Common myeloid progenitor, CD34-positive (primary cell): Measurements from ENCODE around the gene NFKBIZ.

ENCODE experiments used
- CTCF ChIA-PET: fragments of 350-600 bp; sonication (Branson Sonifier 250); formaldehyde crosslinking; loops from one replicate; lab custom pipeline; 2021; ENCODE audit warnings: antibody characterized with exemption; lab: Charles Lee
- POLR2A ChIA-PET: fragments of 350-600 bp; sonication (Branson Sonifier 250); formaldehyde crosslinking; loops from one replicate; lab custom pipeline; 2021; ENCODE audit warnings: antibody characterized with exemption; lab: Charles Lee
- DNase-seq, 3 donors: peaks; one replicate each; pipeline versions ENCODE4 v3.0.0 to v3.0.0-alpha.2; 2013
- H3K27ac ChIP-seq, 2 experiments: 1 replicate in 1 of 2; 2 replicates in 1 of 2; pipeline ENCODE4 v1.7.0; 2013; ENCODE audit warnings: inconsistent platforms in 2 of 2, low read length in 2 of 2, mild to moderate bottlenecking in 2 of 2, low read depth in 1 of 2, moderate library complexity in 1 of 2; ENCODE audit not compliant: severe bottlenecking in 2 of 2, insufficient read depth in 1 of 2, poor library complexity in 1 of 2
- H3K27me3 ChIP-seq, 5 experiments: replicated peaks in 2 of 5; 1 replicate in 3 of 5; 2 replicates in 2 of 5; pipeline versions ENCODE4 v1.6.1 to v1.7.0; 2013; ENCODE audit warnings: low read length in 4 of 5, mild to moderate bottlenecking in 2 of 5, moderate library complexity in 2 of 5, inconsistent platforms in 1 of 5; ENCODE audit not compliant: insufficient read depth in 5 of 5, control insufficient read depth in 4 of 5
- H3K36me3 ChIP-seq, 4 experiments: 1 replicate in 2 of 4; 2 replicates in 2 of 4; pipeline versions ENCODE4 v1.6.1 to v1.7.0; 2013; ENCODE audit warnings: low read length in 3 of 4, control low read depth in 1 of 4, mild to moderate bottlenecking in 1 of 4; ENCODE audit not compliant: control insufficient read depth in 4 of 4, insufficient read depth in 4 of 4
- H3K4me1 ChIP-seq, 4 experiments: 1 replicate in 3 of 4; 2 replicates in 1 of 4; pipeline versions ENCODE4 v1.6.1 to v1.7.1; 2013; ENCODE audit warnings: low read length in 3 of 4, mild to moderate bottlenecking in 3 of 4, control low read depth in 1 of 4, inconsistent platforms in 1 of 4, moderate library complexity in 1 of 4; ENCODE audit not compliant: control insufficient read depth in 4 of 4, insufficient read depth in 4 of 4; ENCODE audit errors: control extremely low read depth in 1 of 4
- H3K4me3 ChIP-seq, 7 experiments: 1 replicate in 4 of 7; 2 replicates in 3 of 7; pipeline versions ENCODE4 v1.5.1 to v1.7.0; 2013; ENCODE audit warnings: mild to moderate bottlenecking in 7 of 7, low read length in 6 of 7, moderate library complexity in 6 of 7, inconsistent platforms in 2 of 7, low read depth in 2 of 7, control low read depth in 1 of 7; ENCODE audit not compliant: insufficient read depth in 4 of 7, control insufficient read depth in 1 of 7; ENCODE audit errors: extremely low read depth in 1 of 7
- H3K9me3 ChIP-seq, 5 experiments: 1 replicate in 4 of 5; 2 replicates in 1 of 5; pipeline versions ENCODE4 v1.6.1 to v1.7.1; 2013; ENCODE audit warnings: low read length in 4 of 5, mild to moderate bottlenecking in 2 of 5, inconsistent platforms in 1 of 5, low read depth in 1 of 5, moderate library complexity in 1 of 5; ENCODE audit not compliant: control insufficient read depth in 4 of 5, insufficient read depth in 2 of 5; ENCODE audit errors: control extremely low read depth in 1 of 5
- WGBS: methylation state at CpG from one replicate; pipeline ENCODE4 v1.1.5; 2013; ENCODE audit not compliant: insufficient coverage; 5-methylcytosine and 5-hydroxymethylcytosine counted together

Gene NFKBIZ

DNA sequence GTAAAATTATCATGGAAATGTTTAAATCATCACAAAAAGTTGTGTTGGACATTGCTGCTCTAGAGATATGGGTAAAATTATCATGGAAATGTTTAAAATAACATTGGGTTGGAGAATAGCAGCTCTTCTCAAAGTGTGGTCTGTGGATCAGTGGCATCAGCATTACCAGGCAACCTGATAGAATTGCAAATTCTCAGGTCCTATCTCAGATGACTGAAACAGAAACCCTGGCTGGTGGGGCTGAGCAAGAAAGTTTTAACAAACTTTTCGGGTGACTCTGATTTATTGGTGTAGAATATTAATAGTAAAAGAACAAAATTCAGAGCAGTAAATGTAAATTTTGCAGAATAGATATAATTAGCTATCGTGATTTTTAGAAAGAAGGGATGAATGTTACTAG, 41.4 kb upstream of the NFKBIZ start:
- ChIA-PET CTCF (interaction anchor here (1.1 to 16.9 kb wide), 11 partner anchors 22 to 734 kb away, joined by 3 to 414 read pairs (median 3); partner anchors contain the start of gene ZBTB11), POLR2A (no interaction called here)
- peaks cover 0 to 3% (median 2%) of the 10 kb centered on the region in 4 experiments for H3K36me3 ChIP-seq
- H3K4me3 ChIP-seq, result no peak overlapping the region
- H3K27ac ChIP-seq, result no peak overlapping the region
- peaks cover 4 to 24% (median 17%) of the 10 kb centered on the region in 4 experiments for H3K4me1 ChIP-seq
- DNase-seq, result no peak
- H3K9me3 ChIP-seq, result no peaks in the 10 kb centered on the region
- H3K27me3 ChIP-seq, result no peaks in the 10 kb centered on the region
- WGBS, result 100% methylated on average over 1 of the region's 2 CpGs

DNA sequence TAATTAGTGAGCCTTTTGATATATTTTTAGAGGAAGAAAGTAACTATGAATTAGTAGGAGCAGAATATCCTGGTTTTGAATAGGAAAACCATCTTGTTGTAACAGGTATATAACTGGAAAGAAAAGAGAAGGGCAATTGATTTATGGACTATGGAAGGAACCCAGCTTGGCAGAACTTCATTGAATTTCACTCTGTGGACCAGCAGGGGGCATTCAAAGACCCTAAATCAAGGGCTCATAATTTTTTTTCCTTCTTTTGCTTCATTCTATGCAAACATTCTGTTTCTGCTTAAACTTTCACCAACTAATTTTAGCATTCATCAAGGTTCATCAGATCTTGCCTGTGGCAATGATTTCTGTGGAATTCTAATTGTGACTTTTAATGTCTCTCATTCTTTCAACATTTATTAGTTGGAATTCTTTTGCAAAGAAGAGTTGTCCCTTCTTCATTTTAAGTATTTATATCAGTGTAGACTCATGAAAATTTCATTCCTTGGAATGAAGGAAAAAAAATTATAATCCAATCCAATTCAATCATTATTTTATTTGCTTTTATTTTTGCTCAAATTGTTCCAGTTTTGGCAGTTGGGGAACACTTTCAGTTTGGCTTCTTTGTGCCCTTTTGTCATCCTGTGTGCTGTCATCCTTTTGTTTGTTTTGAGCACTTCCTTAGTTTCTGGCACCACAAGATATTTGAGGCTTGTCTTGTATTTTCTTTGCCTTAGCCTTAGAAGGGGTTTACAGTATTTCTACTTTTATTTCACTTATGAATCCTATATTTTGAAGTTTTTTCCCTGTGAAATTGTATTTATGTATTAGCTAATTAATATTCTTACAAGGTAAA, 39.9 kb upstream of the NFKBIZ start:
- CTCF ChIA-PET, result interaction anchor here (0.8 to 16.9 kb wide), 15 partner anchors 9 to 732 kb away, joined by 3 to 414 read pairs (median 3); partner anchors contain the start of gene NFKBIZ
- POLR2A ChIA-PET, result interaction anchor here (0.8 kb wide), 1 partner anchor 416 kb away, joined by 3 read pairs; no protein-coding TSS in a partner anchor
- H3K36me3 ChIP-seq, result peaks cover 0 to 3% (median 0%) of the 10 kb centered on the region in 4 experiments
- peak overlapping the region; percentile 94 to 96 for H3K27ac ChIP-seq
- H3K4me3 ChIP-seq, result peak overlapping the region in 3 of 7 experiments; percentile 6 to 21 (median 16)
- peak; percentile 78 to 92 (median 91) for DNase-seq
- H3K27me3 ChIP-seq, result no peaks in the 10 kb centered on the region
- peaks cover 4 to 32% (median 16%) of the 10 kb centered on the region in 4 experiments for H3K4me1 ChIP-seq
- H3K9me3 ChIP-seq, result no peaks in the 10 kb centered on the region

DNA sequence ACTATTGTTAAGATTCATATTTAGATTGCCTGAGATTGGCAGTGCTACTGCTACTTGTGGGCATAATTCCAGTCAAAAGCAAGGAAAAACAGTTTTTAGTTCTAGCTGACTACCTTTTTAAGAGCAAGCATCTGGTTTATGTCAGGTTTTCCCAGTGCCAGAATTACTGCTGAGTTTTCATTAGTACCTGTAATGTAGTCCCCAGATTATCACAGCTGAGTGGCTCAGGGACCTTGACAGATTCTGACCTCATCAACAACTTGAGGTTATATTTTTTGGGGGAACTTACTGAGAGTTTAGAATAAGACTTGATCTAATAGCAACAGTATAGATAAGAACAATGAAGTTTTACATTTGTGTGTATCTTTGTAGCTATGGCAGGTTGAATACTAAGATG, 39.3 kb upstream of the NFKBIZ start:
- Histone ChIP-seq H3K4me3 (peak overlapping the region in 2 of 7 experiments; percentile 6 to 7), H3K27ac (peak overlapping the region; percentile 94 to 96), H3K27me3 (no peaks in the 10 kb centered on the region), H3K9me3 (no peaks in the 10 kb centered on the region), H3K4me1 (peaks cover 4 to 38% (median 16%) of the 10 kb centered on the region in 4 experiments), H3K36me3 (peaks cover 0 to 3% (median 0%) of the 10 kb centered on the region in 4 experiments)
- ChIA-PET POLR2A (no interaction called here), CTCF (interaction anchor here (0.7 to 16.9 kb wide), 12 partner anchors 8 to 729 kb away, joined by 3 to 414 read pairs (median 4); partner anchors contain the start of gene NFKBIZ)
- DNase-seq, result peak in 2 of 3 donors; percentile 57 to 64

DNA sequence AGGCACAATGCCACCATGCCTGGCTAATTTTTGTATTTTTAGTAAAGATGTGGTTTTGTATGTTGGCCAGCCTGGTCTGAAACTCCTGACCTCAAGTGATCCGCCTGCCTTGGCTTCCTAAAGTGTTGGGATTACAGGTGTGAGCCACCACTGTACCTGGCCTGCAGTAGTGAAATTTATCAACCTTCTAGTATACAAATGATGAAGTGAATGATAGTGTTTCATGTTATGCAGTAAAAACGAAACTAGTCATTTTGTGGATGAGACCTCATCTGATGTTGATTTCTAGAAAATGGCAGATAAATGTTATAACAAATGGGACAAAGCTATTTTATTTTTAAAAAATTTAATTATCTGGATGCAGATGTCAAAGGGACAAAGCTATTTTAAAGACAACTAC, 37.4 kb upstream of the NFKBIZ start:
- Histone ChIP-seq H3K4me3 (no peak overlapping the region), H3K27me3 (no peaks in the 10 kb centered on the region), H3K9me3 (no peaks in the 10 kb centered on the region), H3K27ac (no peak overlapping the region), H3K4me1 (peaks cover 4 to 42% (median 16%) of the 10 kb centered on the region in 4 experiments), H3K36me3 (no peaks in the 10 kb centered on the region)
- WGBS, result no CpG with 5 or more reads among the region's 2 CpGs
- ChIA-PET CTCF (interaction anchor here (0.8 to 16.9 kb wide), 9 partner anchors 10 to 861 kb away, joined by 3 to 414 read pairs (median 6); partner anchors contain the start of gene NFKBIZ), POLR2A (interaction anchor here (1.3 kb wide), 1 partner anchor 38 kb away, joined by 6 read pairs; the partner anchor contains the start of gene NFKBIZ)
- no peak for DNase-seq

DNA sequence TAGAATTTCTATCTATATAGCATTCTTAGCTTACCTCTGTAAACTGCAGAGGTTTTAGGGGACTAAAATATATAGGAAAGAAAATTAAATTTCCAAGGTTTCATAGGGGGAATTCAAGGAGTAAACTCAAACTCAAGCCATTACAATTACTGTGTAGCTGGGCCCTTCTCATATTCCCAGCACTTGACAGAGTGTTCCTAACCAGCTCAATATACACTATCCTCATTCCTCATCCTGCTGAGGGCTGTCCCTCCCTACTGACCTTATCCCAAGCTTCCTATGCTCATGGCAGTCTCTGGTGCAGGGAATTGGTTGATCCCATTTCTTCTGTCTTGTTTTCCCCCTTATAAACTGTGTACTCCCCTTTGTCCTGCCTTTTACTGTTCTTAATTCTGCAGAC, 36.4 kb upstream of the NFKBIZ start:
- H3K27ac ChIP-seq, result no peak overlapping the region
- no peak overlapping the region for H3K4me3 ChIP-seq
- H3K4me1 ChIP-seq, result peaks cover 4 to 44% (median 18%) of the 10 kb centered on the region in 4 experiments
- no peak for DNase-seq
- H3K36me3 ChIP-seq, result peaks cover 0 to 7% (median 0%) of the 10 kb centered on the region in 4 experiments
- H3K27me3 ChIP-seq, result no peaks in the 10 kb centered on the region
- H3K9me3 ChIP-seq, result no peaks in the 10 kb centered on the region
- CTCF ChIA-PET, result interaction anchor here (0.8 to 16.9 kb wide), 12 partner anchors 10 to 860 kb away, joined by 3 to 414 read pairs (median 4); partner anchors contain the start of gene NFKBIZ
- POLR2A ChIA-PET, result interaction anchor here (0.6 to 1.3 kb wide), 2 partner anchors 37 to 464 kb away, joined by 3 to 6 read pairs; partner anchors contain the start of gene NFKBIZ

DNA sequence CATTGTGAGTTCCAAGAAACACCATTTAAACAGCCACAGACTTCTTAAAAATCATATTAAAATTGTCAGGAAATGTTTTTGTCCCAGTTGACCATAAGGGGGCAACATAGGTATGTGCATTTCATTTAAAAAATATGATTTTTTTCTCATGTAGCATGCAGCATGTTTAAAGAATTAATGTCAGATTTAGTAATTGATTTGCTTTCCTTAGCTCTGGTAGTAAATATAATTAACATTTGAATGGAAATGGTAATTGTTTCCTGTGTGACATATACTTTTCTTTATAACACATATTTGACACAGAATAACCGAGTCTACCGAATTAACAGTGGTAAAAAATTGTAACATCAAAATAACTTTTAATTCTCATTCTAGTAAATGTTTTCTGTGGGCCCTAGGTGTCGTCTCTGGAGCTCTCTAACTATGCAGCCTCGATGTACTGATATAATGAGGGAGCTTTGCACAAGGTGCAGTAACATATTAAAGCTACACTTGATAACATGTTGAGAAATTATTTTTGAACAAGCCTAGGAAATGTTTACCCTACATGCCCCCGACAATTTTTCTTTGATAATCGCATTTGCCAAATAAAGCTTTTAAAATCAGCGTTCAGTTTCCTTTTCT, 35.4 kb upstream of the NFKBIZ start:
- DNase-seq, result peak; percentile 39 to 73 (median 68)
- CTCF ChIA-PET, result interaction anchor here (0.7 to 16.9 kb wide), 21 partner anchors 8 to 722 kb away, joined by 3 to 414 read pairs (median 5); partner anchors contain the start of gene NFKBIZ
- 80% methylated on average over 2 of the region's 7 CpGs for WGBS

More for the DNA sequence above, 35.4 kb upstream of the NFKBIZ start:
- peaks cover 0 to 7% (median 0%) of the 10 kb centered on the region in 4 experiments for H3K36me3 ChIP-seq
- H3K9me3 ChIP-seq, result no peaks in the 10 kb centered on the region
- H3K27ac ChIP-seq, result no peak overlapping the region
- H3K4me1 ChIP-seq, result peaks cover 4 to 50% (median 16%) of the 10 kb centered on the region in 4 experiments
- POLR2A ChIA-PET, result interaction anchor here (1.7 kb wide), 1 partner anchor 36 kb away, joined by 11 read pairs; the partner anchor contains the start of gene NFKBIZ
- H3K27me3 ChIP-seq, result no peaks in the 10 kb centered on the region
- no peak overlapping the region for H3K4me3 ChIP-seq
